Measurements from ENCODE around the gene LAD1. TPM values are rescaled to one million over a fixed set of nuclear protein-coding genes. Genes with fewer than 3 reads are reported as not detected.
A peak's percentile ranks its signal among the peaks of the same experiment; 100 is the strongest.

Gene LAD1
- total and polyA plus RNA-seq, 7 experiments from 2014 or later = 0.89 TPM; not detected in 6

DNA sequence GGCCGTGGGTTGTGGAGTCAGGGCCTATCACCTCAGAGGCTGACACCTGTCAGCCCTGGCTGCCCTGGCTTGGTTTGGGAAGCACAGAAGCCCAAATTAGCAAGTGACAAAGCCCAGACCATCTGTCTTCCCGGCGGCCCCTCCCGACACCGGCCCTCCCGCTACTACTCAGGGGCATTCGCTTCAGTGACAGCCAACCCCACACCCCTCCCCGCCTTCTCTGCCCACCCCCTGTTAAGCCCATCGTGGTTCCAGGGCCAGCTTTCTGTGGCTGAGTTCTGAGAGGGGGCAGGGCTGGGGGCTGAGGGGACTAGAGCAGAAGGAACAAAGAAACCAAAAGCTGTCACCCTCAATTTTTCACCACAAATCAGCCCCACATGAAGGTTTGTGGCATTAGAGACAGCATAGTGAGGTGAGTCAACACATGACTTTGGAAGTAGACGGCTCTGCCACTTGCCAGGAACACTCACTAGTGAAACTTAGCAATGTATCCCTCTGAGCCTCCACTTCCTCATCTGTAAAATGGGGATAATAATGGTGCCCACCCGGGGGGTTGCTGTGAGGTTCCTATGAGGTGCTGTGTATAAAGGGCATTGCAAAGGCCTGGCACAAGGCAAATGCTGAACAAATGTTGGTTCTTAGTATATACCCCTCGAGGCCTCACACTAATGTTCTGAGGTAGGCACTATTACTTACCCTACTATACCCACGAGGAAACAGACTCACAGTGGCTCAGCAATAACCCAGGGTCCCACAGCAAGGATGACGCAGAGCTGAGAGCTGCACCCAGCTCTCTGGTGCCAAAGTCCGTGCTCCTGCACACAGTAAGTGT is 27.6 kb upstream of the LAD1 start:
- ATAC-seq = peak; percentile 21
- no peak overlapping the region for H3K27ac Mint-ChIP-seq
- peaks cover 6 to 21% (median 13%) of the 10 kb centered on the region in 5 donors for H3K27me3 Mint-ChIP-seq
- Histone ChIP-seq H3K9me3 (ENCODE audit: control insufficient read depth in 2 of 3, low read length in 3 of 3) (no peaks in the 10 kb centered on the region), H3K27me3 (ENCODE audit: control insufficient read depth in 2 of 2, insufficient read depth in 2 of 2, low read length in 2 of 2) (no peaks in the 10 kb centered on the region), H3K27ac (ENCODE audit: low read depth, low read length) (no peak overlapping the region), H3K4me1 (ENCODE audit: control insufficient read depth in 2 of 2, insufficient read depth in 2 of 2, low read length in 2 of 2) (no peaks in the 10 kb centered on the region), H3K4me3 (ENCODE audit: low read length) (no peak overlapping the region), H3K36me3 (ENCODE audit: control insufficient read depth in 2 of 3, insufficient read depth in 3 of 3, low read length in 3 of 3) (no peaks in the 10 kb centered on the region)
- H3K4me3 Mint-ChIP-seq = no peak overlapping the region
- no peaks in the 10 kb centered on the region for H3K36me3 Mint-ChIP-seq
- DNase-seq = no peak
- no peaks in the 10 kb centered on the region for H3K9me3 Mint-ChIP-seq
- ChIA-PET CTCF (interaction anchor here (0.6 kb wide), 1 partner anchor 33 kb away, joined by 7 read pairs; no protein-coding TSS in a partner anchor), POLR2A (no interaction called here)
- H3K4me1 Mint-ChIP-seq = peaks cover 0 to 5% (median 0%) of the 10 kb centered on the region in 7 donors
- intact Hi-C loops (cut with micrococcal nuclease) = no loop called here

GRCh38 chr1:201424146-201424545 is 25.0 kb upstream of the LAD1 start:
- peaks cover 0 to 7% (median 2%) of the 10 kb centered on the region in 5 donors for H3K27me3 Mint-ChIP-seq
- no peak overlapping the region for H3K4me3 Mint-ChIP-seq
- Histone ChIP-seq H3K36me3 (ENCODE audit: control insufficient read depth in 2 of 3, insufficient read depth in 3 of 3, low read length in 3 of 3) (no peaks in the 10 kb centered on the region), H3K9me3 (ENCODE audit: control insufficient read depth in 2 of 3, low read length in 3 of 3) (no peaks in the 10 kb centered on the region), H3K27me3 (ENCODE audit: control insufficient read depth in 2 of 2, insufficient read depth in 2 of 2, low read length in 2 of 2) (no peaks in the 10 kb centered on the region), H3K4me3 (ENCODE audit: low read length) (no peak overlapping the region), H3K4me1 (ENCODE audit: control insufficient read depth in 2 of 2, insufficient read depth in 2 of 2, low read length in 2 of 2) (no peaks in the 10 kb centered on the region), H3K27ac (ENCODE audit: low read depth, low read length) (no peak overlapping the region)
- no peak overlapping the region for H3K27ac Mint-ChIP-seq
- no peaks in the 10 kb centered on the region for H3K36me3 Mint-ChIP-seq
- intact Hi-C loops (cut with micrococcal nuclease) = no loop called here
- ATAC-seq (no peak), DNase-seq (no peak)
- H3K4me1 Mint-ChIP-seq = peaks cover 0 to 5% (median 0%) of the 10 kb centered on the region in 7 donors
- POLR2A ChIA-PET = no interaction called here
- CTCF ChIA-PET = no interaction called here
- no peaks in the 10 kb centered on the region for H3K9me3 Mint-ChIP-seq

DNA sequence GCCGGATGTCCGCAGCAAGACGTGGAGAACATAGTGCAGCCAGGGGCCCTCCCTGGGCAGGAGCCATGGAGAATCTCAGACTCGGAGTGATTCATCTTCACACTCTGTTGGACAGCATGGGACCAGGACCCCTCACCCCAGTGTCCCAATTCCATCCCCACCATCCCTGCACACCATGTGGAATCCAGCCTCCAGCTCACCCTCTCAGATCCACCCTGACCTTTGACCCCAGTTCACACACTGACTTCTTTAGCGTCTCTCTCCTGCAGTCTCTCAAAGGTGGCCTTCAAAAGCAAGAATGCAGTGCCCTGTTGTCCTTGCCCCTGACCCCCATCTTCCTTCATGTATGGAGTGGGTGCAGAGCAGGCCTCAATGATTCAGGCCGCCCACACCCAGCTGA is 24.5 kb upstream of the LAD1 start:
- Mint-ChIP-seq H3K27ac (no peak overlapping the region), H3K9me3 (no peaks in the 10 kb centered on the region), H3K36me3 (no peaks in the 10 kb centered on the region), H3K4me1 (peaks cover 0 to 5% (median 0%) of the 10 kb centered on the region in 7 donors), H3K27me3 (peaks cover 0 to 9% (median 4%) of the 10 kb centered on the region in 5 donors), H3K4me3 (no peak overlapping the region)
- ChIA-PET CTCF (no interaction called here), POLR2A (no interaction called here)
- Histone ChIP-seq H3K27ac (ENCODE audit: low read depth, low read length) (no peak overlapping the region), H3K9me3 (ENCODE audit: control insufficient read depth in 2 of 3, low read length in 3 of 3) (no peaks in the 10 kb centered on the region), H3K36me3 (ENCODE audit: control insufficient read depth in 2 of 3, insufficient read depth in 3 of 3, low read length in 3 of 3) (no peaks in the 10 kb centered on the region), H3K4me1 (ENCODE audit: control insufficient read depth in 2 of 2, insufficient read depth in 2 of 2, low read length in 2 of 2) (no peaks in the 10 kb centered on the region), H3K27me3 (ENCODE audit: control insufficient read depth in 2 of 2, insufficient read depth in 2 of 2, low read length in 2 of 2) (no peaks in the 10 kb centered on the region), H3K4me3 (ENCODE audit: low read length) (no peak overlapping the region)
- intact Hi-C loops (cut with micrococcal nuclease) = no loop called here
- no peak for ATAC-seq
- DNase-seq = no peak

DNA sequence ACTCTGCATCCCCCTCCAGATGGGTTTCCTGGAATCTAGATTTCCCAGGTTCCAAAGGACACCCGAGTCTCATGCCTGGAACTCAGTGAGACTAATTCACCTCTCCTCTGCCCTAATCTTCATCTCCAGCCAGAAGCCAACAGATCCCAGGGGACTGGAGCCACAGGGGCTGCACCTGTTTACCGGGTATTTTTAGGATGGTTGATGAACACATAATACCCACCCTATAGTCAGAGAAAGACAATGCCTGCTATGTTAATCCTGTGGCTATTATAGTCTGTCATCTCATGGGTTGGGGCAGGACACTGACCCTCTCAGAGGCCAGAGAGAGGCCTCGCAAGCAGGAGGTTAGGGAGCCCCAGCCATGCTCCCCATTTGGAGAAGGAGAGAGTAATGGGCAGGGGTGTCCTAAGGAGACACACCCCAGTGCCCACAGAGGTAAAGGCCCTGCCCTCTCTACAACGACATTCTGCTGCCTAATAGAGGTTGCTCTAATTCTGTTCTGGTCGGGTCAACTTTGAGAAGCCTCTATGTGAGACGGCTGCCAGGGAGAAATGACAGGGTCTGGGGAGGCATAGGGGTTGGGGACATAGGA is 23.4 kb upstream of the LAD1 start:
- Histone ChIP-seq H3K4me3 (ENCODE audit: low read length) (no peak overlapping the region), H3K9me3 (ENCODE audit: control insufficient read depth in 2 of 3, low read length in 3 of 3) (no peaks in the 10 kb centered on the region), H3K27me3 (ENCODE audit: control insufficient read depth in 2 of 2, insufficient read depth in 2 of 2, low read length in 2 of 2) (no peaks in the 10 kb centered on the region), H3K4me1 (ENCODE audit: control insufficient read depth in 2 of 2, insufficient read depth in 2 of 2, low read length in 2 of 2) (no peaks in the 10 kb centered on the region), H3K27ac (ENCODE audit: low read depth, low read length) (no peak overlapping the region), H3K36me3 (ENCODE audit: control insufficient read depth in 2 of 3, insufficient read depth in 3 of 3, low read length in 3 of 3) (no peaks in the 10 kb centered on the region)
- no peak for DNase-seq
- POLR2A ChIA-PET = no interaction called here
- no peak for ATAC-seq
- Mint-ChIP-seq H3K9me3 (peaks cover 0 to 2% (median 0%) of the 10 kb centered on the region in 11 donors), H3K4me1 (peaks cover 0 to 3% (median 0%) of the 10 kb centered on the region in 7 donors), H3K27me3 (peaks cover 0 to 6% (median 2%) of the 10 kb centered on the region in 5 donors), H3K36me3 (no peaks in the 10 kb centered on the region), H3K27ac (no peak overlapping the region), H3K4me3 (no peak overlapping the region)
- CTCF ChIA-PET = no interaction called here
- intact Hi-C loops (cut with micrococcal nuclease) = no loop called here

GRCh38 chr1:201422026-201422425 is 22.9 kb upstream of the LAD1 start:
- Mint-ChIP-seq H3K36me3 (no peaks in the 10 kb centered on the region), H3K27me3 (peaks cover 0 to 6% (median 3%) of the 10 kb centered on the region in 5 donors), H3K4me1 (peaks cover 0 to 3% (median 0%) of the 10 kb centered on the region in 7 donors), H3K27ac (no peak overlapping the region), H3K9me3 (peaks cover 0 to 2% (median 0%) of the 10 kb centered on the region in 11 donors), H3K4me3 (no peak overlapping the region)
- ChIA-PET CTCF (no interaction called here), POLR2A (no interaction called here)
- DNase-seq = no peak
- Histone ChIP-seq H3K36me3 (ENCODE audit: control insufficient read depth in 2 of 3, insufficient read depth in 3 of 3, low read length in 3 of 3) (no peaks in the 10 kb centered on the region), H3K4me1 (ENCODE audit: control insufficient read depth in 2 of 2, insufficient read depth in 2 of 2, low read length in 2 of 2) (no peaks in the 10 kb centered on the region), H3K27me3 (ENCODE audit: control insufficient read depth in 2 of 2, insufficient read depth in 2 of 2, low read length in 2 of 2) (no peaks in the 10 kb centered on the region), H3K4me3 (ENCODE audit: low read length) (no peak overlapping the region), H3K27ac (ENCODE audit: low read depth, low read length) (no peak overlapping the region), H3K9me3 (ENCODE audit: control insufficient read depth in 2 of 3, low read length in 3 of 3) (no peaks in the 10 kb centered on the region)
- no peak for ATAC-seq
- intact Hi-C loops (cut with micrococcal nuclease) = no loop called here

- Mint-ChIP-seq H3K27ac (no peak overlapping the region), H3K9me3 (peaks cover 0 to 2% (median 0%) of the 10 kb centered on the region in 11 donors), H3K4me1 (peaks cover 0 to 2% (median 0%) of the 10 kb centered on the region in 7 donors), H3K27me3 (peaks cover 0 to 15% (median 5%) of the 10 kb centered on the region in 5 donors), H3K4me3 (no peak overlapping the region), H3K36me3 (no peaks in the 10 kb centered on the region)
- no peak overlapping the region for H3K27ac ChIP-seq (ENCODE audit: low read depth, low read length)
- no peaks in the 10 kb centered on the region for H3K4me1 ChIP-seq (ENCODE audit: control insufficient read depth in 2 of 2, insufficient read depth in 2 of 2, low read length in 2 of 2)
- DNase-seq (no peak), ATAC-seq (no peak)
- no peaks in the 10 kb centered on the region for H3K27me3 ChIP-seq (ENCODE audit: control insufficient read depth in 2 of 2, insufficient read depth in 2 of 2, low read length in 2 of 2)
- POLR2A ChIA-PET = no interaction called here
- CTCF ChIA-PET = no interaction called here
- H3K4me3 ChIP-seq (ENCODE audit: low read length) = no peak overlapping the region
- intact Hi-C loops (cut with micrococcal nuclease) = no loop called here
- no peaks in the 10 kb centered on the region for H3K9me3 ChIP-seq (ENCODE audit: control insufficient read depth in 2 of 3, low read length in 3 of 3)
- H3K36me3 ChIP-seq (ENCODE audit: control insufficient read depth in 2 of 3, insufficient read depth in 3 of 3, low read length in 3 of 3) = no peaks in the 10 kb centered on the region
Measured at GRCh38 chr1:201421041-201421440, 21.9 kb upstream of the LAD1 start.

- CTCF ChIA-PET = no interaction called here
- intact Hi-C loops (cut with micrococcal nuclease) = no loop called here
- no peaks in the 10 kb centered on the region for H3K36me3 ChIP-seq (ENCODE audit: control insufficient read depth in 2 of 3, insufficient read depth in 3 of 3, low read length in 3 of 3)
- H3K36me3 Mint-ChIP-seq = no peaks in the 10 kb centered on the region
- no peaks in the 10 kb centered on the region for H3K9me3 ChIP-seq (ENCODE audit: control insufficient read depth in 2 of 3, low read length in 3 of 3)
- POLR2A ChIA-PET = no interaction called here
- H3K27ac Mint-ChIP-seq = no peak overlapping the region
- H3K9me3 Mint-ChIP-seq = peaks cover 0 to 2% (median 0%) of the 10 kb centered on the region in 11 donors
- no peak for ATAC-seq
- peaks cover 0 to 15% (median 5%) of the 10 kb centered on the region in 5 donors for H3K27me3 Mint-ChIP-seq
- H3K4me1 ChIP-seq (ENCODE audit: control insufficient read depth in 2 of 2, insufficient read depth in 2 of 2, low read length in 2 of 2) = no peaks in the 10 kb centered on the region
- H3K4me1 Mint-ChIP-seq = no peaks in the 10 kb centered on the region
- DNase-seq = no peak
- no peak overlapping the region for H3K4me3 ChIP-seq (ENCODE audit: low read length)
- no peak overlapping the region for H3K4me3 Mint-ChIP-seq
- H3K27me3 ChIP-seq (ENCODE audit: control insufficient read depth in 2 of 2, insufficient read depth in 2 of 2, low read length in 2 of 2) = no peaks in the 10 kb centered on the region
- H3K27ac ChIP-seq (ENCODE audit: low read depth, low read length) = no peak overlapping the region
Measured at GRCh38 chr1:201420608-201421002, 21.5 kb upstream of the LAD1 start.

Data from naive thymus-derived CD4-positive, alpha-beta T cell (primary cell).